Loucy (cell line): ENCODE data around the gene ADGRL2.

Experiments used
- H2AFZ ChIP-seq: fragments of 200-600 bp; sonication (generic); 2 replicates; pipeline ENCODE4 v1.6.0; 2016; ENCODE audit warnings: antibody characterized with exemption, mild to moderate bottlenecking, low read length, moderate library complexity
- H3F3A ChIP-seq: fragments of 200-600 bp; 2 replicates; pipeline ENCODE4 v1.6.0; 2016; ENCODE audit warnings: antibody characterized with exemption, low read depth, mild to moderate bottlenecking
- H3K27me3 ChIP-seq: fragments of 200-600 bp; sonication (generic); 2 replicates; pipeline ENCODE4 v1.6.1; 2014; ENCODE audit warnings: low read length, mild to moderate bottlenecking; ENCODE audit not compliant: insufficient read depth, poor library complexity, severe bottlenecking
- H3K36me3 ChIP-seq: fragments of 200-600 bp; sonication (generic); 2 replicates; pipeline ENCODE4 v1.6.1; 2016; ENCODE audit warnings: low read length; ENCODE audit not compliant: insufficient read depth
- H3K4me1 ChIP-seq: fragments of 200-600 bp; sonication (generic); 2 replicates; pipeline ENCODE4 v1.5.1; 2014; ENCODE audit warnings: low read length, mild to moderate bottlenecking; ENCODE audit not compliant: insufficient read depth, poor library complexity, severe bottlenecking
- H3K4me2 ChIP-seq: fragments of 200-600 bp; sonication (generic); 2 replicates; pipeline ENCODE4 v1.6.0; 2014; ENCODE audit warnings: antibody characterized with exemption, low read length, low read depth, mild to moderate bottlenecking; ENCODE audit not compliant: poor library complexity, severe bottlenecking
- H3K4me3 ChIP-seq: fragments of 200-600 bp; sonication (generic); 2 replicates; pipeline ENCODE4 v1.5.1; 2014; ENCODE audit warnings: low read length, mild to moderate bottlenecking, mixed read lengths; ENCODE audit not compliant: poor library complexity, severe bottlenecking
- H3K79me2 ChIP-seq: fragments of 200-600 bp; sonication (generic); 2 replicates; pipeline ENCODE4 v1.6.1; 2014; ENCODE audit warnings: low read length; ENCODE audit not compliant: insufficient read depth
- H3K9ac ChIP-seq: fragments of 200-600 bp; sonication (generic); 2 replicates; pipeline ENCODE4 v1.6.0; 2014; ENCODE audit warnings: mild to moderate bottlenecking, low read depth, low read length, moderate library complexity; ENCODE audit not compliant: poor library complexity, severe bottlenecking
- H3K9me2 ChIP-seq: fragments of 200-600 bp; sonication (generic); replicated peaks from 2 replicates; pipeline ENCODE4 v1.6.1; 2016; ENCODE audit warnings: low read depth, low read length, mixed read lengths
- H3K9me3 ChIP-seq: fragments of 200-600 bp; sonication (generic); 2 replicates; pipeline ENCODE4 v1.6.1; 2014; ENCODE audit warnings: mild to moderate bottlenecking, antibody characterized with exemption, low read length, low read depth; ENCODE audit not compliant: insufficient read depth
- H4K20me1 ChIP-seq: fragments of 200-600 bp; sonication (generic); 2 replicates; pipeline ENCODE4 v1.6.0; 2014; ENCODE audit warnings: antibody characterized with exemption, low read length, mild to moderate bottlenecking; ENCODE audit not compliant: insufficient read depth, poor library complexity, severe bottlenecking
- EZH2phosphoT487 ChIP-seq: fragments of 200-600 bp; IDR thresholded peaks from 2 replicates; pipeline ENCODE4 v1.6.1; 2018; ENCODE audit warnings: antibody characterized with exemption, mild to moderate bottlenecking, moderate library complexity, borderline replicate concordance
- TF ChIP-seq, protein P1 (sequence below): fragments of 200-600 bp; sonication (generic); conservative IDR thresholded peaks from 2 replicates; pipeline ENCODE4 v1.5.1; 2014; ENCODE audit warnings: mild to moderate bottlenecking, antibody characterized with exemption, low read length

The ADGRL2 gene

DNA sequence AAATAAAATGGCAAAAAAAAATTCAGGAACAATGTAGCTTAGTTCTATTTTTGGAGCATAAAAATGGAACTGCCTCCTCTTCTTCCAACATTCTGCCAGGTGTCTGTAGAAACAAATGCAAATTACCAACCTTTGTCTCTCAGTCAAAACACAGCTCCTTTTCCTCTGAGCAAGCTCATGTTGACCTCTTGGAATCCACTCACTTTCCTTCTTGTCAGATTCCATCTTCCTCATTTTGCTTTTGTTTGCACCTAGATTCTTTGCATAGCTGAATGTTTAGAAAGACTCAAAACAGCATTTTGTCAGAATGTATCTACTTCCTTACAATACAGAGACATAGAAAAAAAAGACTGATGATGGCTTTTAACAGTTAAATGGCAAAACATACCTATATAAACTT is 178.2 kb downstream of the ADGRL2 start:
- no peaks in the 10 kb centered on the region for H3K27me3 ChIP-seq
- no peaks in the 10 kb centered on the region for H3K36me3 ChIP-seq
- H4K20me1 ChIP-seq = no peaks in the 10 kb centered on the region
- no peak overlapping the region for H3K4me2 ChIP-seq
- no peaks in the 10 kb centered on the region; the same call in 1 of the 2 replicates for H3F3A ChIP-seq
- no peak overlapping the region for H2AFZ ChIP-seq
- no peaks in the 10 kb centered on the region for H3K9me3 ChIP-seq
- H3K4me3 ChIP-seq = no peak overlapping the region
- H3K9me2 ChIP-seq = no peaks in the 10 kb centered on the region
- no peak overlapping the region for H3K9ac ChIP-seq
- H3K4me1 ChIP-seq = no peaks in the 10 kb centered on the region
- no peaks in the 10 kb centered on the region for H3K79me2 ChIP-seq
- no peak for TF ChIP-seq EZH2phosphoT487
- TF ChIP-seq, protein P1, sequence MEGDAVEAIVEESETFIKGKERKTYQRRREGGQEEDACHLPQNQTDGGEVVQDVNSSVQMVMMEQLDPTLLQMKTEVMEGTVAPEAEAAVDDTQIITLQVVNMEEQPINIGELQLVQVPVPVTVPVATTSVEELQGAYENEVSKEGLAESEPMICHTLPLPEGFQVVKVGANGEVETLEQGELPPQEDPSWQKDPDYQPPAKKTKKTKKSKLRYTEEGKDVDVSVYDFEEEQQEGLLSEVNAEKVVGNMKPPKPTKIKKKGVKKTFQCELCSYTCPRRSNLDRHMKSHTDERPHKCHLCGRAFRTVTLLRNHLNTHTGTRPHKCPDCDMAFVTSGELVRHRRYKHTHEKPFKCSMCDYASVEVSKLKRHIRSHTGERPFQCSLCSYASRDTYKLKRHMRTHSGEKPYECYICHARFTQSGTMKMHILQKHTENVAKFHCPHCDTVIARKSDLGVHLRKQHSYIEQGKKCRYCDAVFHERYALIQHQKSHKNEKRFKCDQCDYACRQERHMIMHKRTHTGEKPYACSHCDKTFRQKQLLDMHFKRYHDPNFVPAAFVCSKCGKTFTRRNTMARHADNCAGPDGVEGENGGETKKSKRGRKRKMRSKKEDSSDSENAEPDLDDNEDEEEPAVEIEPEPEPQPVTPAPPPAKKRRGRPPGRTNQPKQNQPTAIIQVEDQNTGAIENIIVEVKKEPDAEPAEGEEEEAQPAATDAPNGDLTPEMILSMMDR = no peak

DNA sequence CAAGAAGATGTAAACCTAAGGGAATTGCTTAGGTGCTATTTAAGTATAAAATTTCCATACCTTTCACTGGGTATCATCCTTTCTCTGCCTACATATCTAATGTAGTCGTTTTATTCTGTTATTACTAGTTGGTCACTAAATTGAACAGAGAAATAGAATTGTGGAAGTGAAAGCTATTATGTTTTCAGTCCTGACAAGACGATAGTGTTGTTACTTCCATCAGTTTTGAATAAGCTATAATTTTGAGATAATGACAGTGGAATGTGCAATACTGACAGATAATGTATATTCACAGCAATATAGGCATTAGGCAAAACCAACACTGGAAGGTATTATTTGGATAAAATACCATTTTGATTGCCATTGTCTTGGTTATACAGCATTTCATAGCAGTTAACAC is 181.8 kb downstream of the ADGRL2 start:
- Histone ChIP-seq H3K4me3 (no peak overlapping the region), H2AFZ (no peak overlapping the region), H3K4me2 (no peak overlapping the region), H3K9me3 (no peaks in the 10 kb centered on the region), H3K79me2 (no peaks in the 10 kb centered on the region), H3K9me2 (no peaks in the 10 kb centered on the region), H3K36me3 (no peaks in the 10 kb centered on the region), H3F3A (no peaks in the 10 kb centered on the region; the same call in 1 of the 2 replicates), H3K9ac (no peak overlapping the region), H4K20me1 (no peaks in the 10 kb centered on the region), H3K4me1 (no peaks in the 10 kb centered on the region), H3K27me3 (no peaks in the 10 kb centered on the region)
- TF ChIP-seq, protein P1 = no peak
- TF ChIP-seq EZH2phosphoT487 = no peak

DNA sequence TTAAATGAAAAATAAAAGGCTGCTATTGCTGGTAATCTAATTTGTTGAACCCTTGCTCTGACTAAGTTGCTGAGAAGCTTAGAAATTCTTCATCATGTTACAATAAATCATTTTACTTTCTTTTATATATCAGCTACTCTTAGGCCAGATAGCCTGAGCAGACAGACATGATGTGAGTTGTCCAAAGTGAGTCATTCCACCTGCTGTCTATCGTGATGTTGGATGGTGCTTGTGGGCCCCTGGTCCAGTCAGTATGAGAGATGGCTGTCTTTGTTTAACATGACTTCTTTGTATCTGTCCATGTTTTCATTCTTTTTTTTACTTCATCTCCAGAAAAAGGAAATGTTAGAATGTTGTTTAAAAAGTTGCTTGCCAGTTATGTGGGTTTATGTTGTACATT is 188.8 kb downstream of the ADGRL2 start:
- H3F3A ChIP-seq = no peaks in the 10 kb centered on the region
- H3K9me2 ChIP-seq = no peaks in the 10 kb centered on the region
- H3K4me2 ChIP-seq = no peak overlapping the region
- no peaks in the 10 kb centered on the region for H3K9me3 ChIP-seq
- H3K27me3 ChIP-seq = no peaks in the 10 kb centered on the region
- TF ChIP-seq, protein P1 = no peak
- TF ChIP-seq EZH2phosphoT487 = no peak
- no peak overlapping the region for H2AFZ ChIP-seq
- no peak overlapping the region for H3K4me3 ChIP-seq
- no peaks in the 10 kb centered on the region for H3K4me1 ChIP-seq
- H4K20me1 ChIP-seq = no peaks in the 10 kb centered on the region
- H3K9ac ChIP-seq = no peak overlapping the region
- H3K79me2 ChIP-seq = no peaks in the 10 kb centered on the region
- no peaks in the 10 kb centered on the region for H3K36me3 ChIP-seq
